Stimulated activated CD8-positive, alpha-beta memory T cell treated with anti-CD3 and anti-CD28 coated beads, Interleukin-4, amount 100 ng/mL, for 4 hours (primary cell): ENCODE data around the gene LIMS2.
A peak's percentile ranks its signal among the peaks of the same experiment; 100 is the strongest.

Experiments used
- DNase-seq, 2 donors: peaks; one replicate each; pipeline ENCODE4 v3.0.0-alpha.2; 2020; ENCODE audit warnings: low read depth in 2 of 2, low spot score in 1 of 2

Gene LIMS2

DNA sequence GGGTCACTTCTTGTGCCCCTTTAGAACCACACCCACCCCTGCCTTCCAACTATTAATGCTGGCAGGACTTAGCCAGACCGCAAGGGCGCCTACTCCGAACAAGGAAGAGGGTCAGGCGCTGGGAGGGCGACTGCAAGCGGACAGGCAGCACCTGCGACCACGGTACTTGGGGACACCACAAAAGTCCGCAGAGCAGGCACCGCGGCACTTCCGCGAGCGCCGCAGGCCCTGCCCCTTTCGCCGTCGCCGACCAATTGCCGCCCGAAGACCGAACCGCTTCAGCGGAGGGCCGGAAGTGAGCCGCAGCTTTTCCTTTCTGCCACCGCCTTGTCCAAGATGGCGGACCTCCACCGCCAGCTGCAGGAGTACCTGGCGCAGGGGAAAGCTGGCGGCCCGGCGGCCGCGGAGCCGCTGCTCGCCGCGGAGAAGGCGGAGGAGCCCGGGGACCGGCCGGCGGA, 25.9 kb upstream of the LIMS2 start, which contains the start of gene SFT2D3:
SFT2D3 (plus strand) TSS at position 305 of the 458 bp plus-strand sequence; CDS start at position 337, 32 bp downstream.
- peak; percentile 80 to 81 for DNase-seq

- DNase-seq, result peak in 1 of 2 donors; percentile 7
Measured at GRCh38 chr2:127700527-127701192, 25.3 kb upstream of the LIMS2 start.

DNA sequence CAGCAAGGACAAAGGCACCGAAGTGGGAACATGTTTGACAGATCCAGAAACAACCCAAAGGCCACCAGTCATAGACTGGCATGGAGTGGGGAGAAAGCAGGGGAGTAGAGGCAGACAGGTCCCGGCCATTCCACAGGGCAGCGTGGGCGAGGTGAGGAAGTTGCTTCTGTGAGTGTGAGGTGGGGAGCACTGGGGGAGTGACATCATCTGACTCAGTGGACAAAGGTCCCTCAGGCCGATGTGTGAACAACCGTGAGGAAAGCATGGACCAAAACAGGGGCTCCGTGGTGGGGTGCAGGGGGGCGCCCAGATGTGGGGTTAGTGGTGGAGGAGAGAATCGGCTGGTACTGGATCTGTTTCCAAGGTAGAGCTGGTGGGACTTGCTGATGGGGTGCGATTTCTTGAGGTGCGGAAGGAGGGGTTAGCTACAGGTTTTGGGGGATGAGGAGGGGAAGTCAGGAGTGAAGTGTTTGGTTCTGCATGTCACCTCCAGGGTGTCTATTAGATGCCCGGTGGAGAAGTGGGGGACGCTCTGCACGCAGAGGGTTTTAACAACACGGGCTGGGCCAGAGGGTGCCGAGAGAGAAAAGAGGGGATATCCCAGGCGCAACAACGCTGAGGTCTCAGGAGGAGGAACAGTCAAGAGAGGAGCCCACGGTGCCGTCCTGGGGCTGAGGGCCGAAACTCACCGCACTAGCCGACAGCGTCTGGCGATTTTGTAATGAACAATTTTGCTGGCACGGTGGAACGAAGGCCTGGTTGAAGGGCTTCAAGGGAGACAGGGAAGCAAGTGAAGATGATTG, 23.4 kb upstream of the LIMS2 start:
- no peak for DNase-seq

GRCh38 chr2:127697482-127698180, 22.3 kb upstream of the LIMS2 start:
- DNase-seq, result no peak

- peak in 1 of 2 donors; percentile 9 for DNase-seq
Measured at GRCh38 chr2:127695491-127696472, 20.5 kb upstream of the LIMS2 start.

- DNase-seq, result no peak
Measured at GRCh38 chr2:127694986-127695385, 19.7 kb upstream of the LIMS2 start.

- DNase-seq, result no peak
Measured at GRCh38 chr2:127690696-127691095, 15.4 kb upstream of the LIMS2 start.

DNA sequence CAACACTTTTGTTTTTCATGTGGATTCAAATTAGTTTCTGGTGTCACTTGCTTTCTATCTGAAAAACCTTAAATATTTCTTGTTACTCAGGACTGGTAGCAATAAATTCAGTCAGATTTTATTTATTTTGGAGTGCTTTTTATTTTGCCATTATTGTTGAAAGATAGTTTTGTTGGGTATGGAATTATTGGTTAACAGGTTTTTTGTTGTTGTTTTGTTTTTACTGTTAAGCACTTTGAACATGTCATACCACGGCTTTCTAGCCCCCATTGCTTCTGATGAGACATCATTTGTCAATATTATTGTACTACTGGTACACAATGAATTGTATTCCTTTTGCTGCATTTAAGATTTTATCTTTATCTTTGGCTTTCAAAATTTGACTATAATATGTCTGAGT, 13.1 kb upstream of the LIMS2 start:
- DNase-seq, result no peak

DNA sequence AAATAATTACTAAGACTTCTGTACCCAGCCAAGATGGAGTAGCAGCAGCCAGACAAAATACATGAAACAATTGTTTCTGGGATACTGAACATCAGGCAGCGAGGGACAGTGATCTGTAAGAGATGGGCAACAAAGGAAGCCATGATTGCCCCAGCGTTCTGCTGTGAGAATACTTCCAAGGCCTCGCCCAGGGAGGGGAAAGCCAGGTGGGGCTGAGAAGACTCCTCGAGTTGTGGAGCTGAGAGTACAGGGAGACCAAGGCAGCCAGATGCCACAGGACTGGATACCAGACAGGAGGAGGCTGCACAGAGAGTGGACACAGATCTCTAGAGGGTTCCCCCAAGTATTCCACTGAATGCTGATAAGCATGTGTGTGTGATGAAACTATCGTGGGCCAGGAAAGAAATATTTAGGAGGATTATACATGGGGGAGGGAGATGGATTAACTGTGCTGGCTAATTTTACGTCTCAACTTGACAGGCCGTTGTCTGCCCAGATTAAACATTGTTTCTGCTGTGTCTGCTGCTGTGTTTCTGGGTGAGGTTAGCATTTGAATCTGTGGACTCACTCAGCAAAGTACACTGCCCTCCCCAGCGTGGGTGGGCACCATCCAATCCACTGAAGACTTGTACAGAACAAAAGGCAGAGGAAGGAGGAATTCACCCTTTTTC, 10.2 kb upstream of the LIMS2 start:
- DNase-seq, result no peak

DNA sequence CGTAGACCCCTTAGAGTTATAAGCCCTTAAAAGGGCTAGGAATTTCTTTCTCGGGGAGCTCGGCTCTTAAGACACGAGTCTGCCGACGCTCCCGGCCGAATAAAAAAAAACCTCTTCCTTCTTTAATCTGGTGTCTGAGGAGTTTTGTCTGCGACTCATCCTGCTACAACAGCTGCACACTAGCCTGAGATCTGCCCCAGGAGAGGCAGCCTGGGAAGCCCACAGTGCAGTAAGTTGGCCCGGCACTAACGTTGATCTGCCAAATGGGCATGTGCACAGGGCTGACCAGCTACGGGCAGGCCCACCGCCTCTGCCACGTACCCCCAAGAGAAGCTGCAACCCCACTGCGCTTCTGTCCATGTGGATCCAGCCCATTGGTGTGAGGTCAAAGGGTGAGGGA, 8.4 kb upstream of the LIMS2 start:
- DNase-seq, result no peak

GRCh38 chr2:127683056-127683455, 7.7 kb upstream of the LIMS2 start:
- DNase-seq, result no peak

DNA sequence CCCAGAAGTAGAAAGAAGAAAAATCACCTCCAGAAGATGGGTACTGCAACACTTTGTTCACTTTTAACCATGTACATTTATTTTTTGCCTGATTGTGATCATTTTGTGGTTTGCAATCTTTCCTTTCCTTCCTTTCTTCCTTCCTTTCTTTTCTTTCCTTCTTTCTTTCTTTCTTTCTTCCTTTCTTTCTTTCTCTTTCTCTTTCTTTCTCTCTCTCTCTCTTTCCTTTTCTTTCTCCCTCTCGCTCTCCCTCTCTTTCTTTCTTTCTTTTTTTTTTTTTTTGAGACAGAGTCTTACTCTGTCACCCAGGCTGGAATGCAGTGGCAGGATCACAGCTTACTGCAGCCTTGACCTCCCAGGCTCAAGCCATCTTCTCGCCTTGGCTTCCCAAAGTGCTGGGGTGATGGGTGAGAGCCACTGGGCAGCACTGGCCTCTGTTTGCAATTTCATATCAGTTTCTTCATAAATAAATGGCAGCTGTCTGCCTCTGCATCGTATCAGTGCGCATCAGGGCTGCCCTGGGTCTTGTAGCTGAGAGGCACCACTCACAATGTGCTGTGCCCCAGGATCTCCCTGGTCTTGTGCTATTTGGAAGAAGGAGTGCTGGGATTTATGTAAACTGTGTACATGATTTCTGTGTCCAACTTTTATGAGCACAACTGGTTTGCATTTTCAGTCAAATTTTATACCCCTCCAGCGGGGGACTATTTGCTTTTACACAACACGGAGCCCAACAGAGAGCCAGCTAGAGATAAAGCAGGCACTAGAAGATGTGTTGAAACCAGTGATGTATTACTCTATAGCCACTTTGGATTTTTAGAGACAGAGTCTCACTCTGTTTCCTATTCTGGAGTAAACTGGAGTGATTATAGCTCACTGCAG, 6.9 kb upstream of the LIMS2 start:
- DNase-seq, result no peak

GRCh38 chr2:127681288-127681804, 6.0 kb upstream of the LIMS2 start:
- DNase-seq, result no peak

DNA sequence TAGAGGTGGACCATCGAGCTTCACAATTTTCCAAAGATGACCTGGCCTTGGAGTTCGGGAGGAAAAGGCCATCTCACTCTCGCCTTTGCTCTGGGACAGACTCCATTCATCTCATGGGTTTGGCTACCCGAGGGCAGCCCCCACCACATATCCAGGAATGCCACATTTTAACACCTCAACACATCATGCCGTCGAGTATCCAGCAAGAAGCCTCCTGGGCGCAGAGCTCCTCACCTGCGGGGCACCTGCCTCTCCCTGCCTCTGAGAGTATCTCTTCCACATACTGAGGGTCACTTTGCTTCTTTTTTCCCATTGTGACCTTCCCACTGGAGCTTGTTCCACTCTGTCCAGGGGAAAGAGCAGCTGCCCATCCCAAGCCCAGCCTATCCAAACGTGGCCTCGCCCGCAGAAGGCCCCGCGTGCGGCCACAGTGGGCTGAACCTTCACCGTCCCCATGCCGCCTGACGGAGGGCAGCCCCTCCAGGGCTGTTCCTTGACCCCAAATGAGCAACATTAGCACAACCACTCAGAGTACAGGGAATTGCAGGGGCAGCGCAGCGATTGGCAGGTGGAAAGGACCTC, 5.5 kb upstream of the LIMS2 start:
- DNase-seq, result no peak

DNA sequence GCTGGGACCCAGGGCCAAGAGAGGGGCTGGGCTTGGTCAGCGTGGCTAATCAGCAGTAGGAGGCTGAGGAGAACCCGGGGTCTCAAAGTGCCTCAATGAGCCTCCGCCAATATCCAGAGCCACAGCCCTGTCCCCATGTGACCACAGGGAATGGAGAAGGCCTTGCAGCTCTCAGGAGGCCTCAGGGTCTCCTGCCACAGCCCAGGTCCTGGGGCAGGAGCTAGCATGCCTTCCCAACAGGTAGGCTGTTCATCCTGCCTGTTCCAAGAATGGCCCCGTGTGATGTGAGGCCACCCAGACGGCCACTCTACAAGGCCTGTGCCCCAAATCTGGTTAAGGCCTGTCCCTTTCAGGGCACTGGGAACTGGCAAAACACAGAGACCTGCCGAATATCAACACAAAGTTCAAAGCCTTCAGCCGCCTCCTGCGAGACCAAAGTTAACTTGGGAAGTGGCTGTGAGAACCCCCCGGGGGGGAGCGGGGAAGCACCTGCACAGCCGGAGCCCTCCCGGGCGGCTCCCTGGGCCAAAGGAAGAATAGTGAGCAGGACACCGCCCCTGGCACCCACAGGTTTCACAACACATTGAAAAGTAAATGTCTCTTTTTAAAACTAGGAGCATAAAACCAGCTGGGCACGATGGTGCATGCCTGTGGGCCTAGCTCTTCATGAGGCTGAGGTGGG, 4.5 kb upstream of the LIMS2 start:
- DNase-seq, result no peak

DNA sequence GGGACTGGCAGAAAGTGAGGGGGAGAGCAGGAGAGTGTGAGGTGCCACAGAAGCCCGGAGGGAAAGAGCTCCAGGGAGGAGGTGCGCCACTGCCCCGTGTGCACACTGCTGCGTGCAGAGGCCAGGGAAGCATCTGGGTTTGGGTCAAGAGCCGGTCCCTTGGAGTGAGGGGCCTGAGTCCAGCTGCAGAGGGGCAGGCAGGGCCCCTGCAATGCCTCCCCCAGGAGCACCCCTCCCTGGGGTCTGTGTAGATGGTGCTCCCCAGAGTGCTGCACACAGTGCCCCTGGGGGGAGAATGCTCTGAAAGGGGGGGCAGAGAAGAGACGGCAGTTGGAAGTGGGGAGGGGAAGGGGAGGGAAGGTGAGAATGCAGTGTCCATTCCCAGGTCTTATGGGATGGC, 3.7 kb upstream of the LIMS2 start:
- no peak for DNase-seq

DNA sequence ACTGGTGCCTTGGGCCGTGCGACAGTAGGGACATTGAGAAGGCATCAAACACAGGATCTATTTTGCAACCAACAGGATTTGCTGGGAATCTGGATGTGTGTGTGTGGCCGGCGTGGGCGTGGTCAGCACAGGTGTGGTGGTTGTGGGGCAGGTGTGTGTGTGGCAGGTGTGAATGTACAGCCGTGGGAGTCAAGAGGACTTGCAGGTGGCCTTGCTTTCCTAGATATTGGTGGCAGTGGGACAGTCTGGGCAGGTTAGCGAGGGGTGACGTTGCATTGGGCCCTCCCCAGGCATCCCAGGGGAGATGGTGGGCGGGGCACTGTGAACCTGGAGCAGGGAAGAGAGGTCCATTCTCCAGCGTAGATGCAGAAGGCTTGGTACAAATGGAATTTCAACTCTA, 3.2 kb upstream of the LIMS2 start:
- no peak for DNase-seq

DNA sequence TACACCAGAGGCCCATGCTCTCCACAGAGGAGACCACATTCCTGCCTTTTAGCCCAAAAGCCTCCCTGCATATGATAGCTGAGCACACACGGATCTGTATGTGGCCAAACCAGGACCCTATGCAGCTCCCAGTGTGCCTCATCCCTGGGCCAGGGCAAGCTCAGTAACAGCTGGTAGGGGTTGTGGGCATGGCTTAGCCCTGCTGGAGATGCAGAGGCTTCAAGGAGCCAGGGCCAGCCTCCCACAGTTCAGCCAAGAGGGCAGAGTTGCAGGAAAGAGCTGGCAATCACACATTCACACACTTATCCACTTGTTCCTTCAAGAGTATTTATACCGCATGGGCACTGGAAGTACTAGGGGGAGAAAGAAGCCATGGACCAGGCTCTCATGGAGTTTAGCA, 1.6 kb upstream of the LIMS2 start:
- DNase-seq, result no peak
